C4-2B (cell line): ENCODE measurements around the gene DST.

Experiments
- CTCF ChIP-seq: fragments of 450-650 bp; conservative IDR thresholded peaks from 2 replicates; pipeline ENCODE4 v1.5.1; 2017; ENCODE audit warnings: mild to moderate bottlenecking
- ZFX ChIP-seq: fragments of 450-650 bp; IDR thresholded peaks from 2 replicates; pipeline ENCODE4 v1.6.1; 2017

GRCh38 chr6:56644366-56644765, 1.7 kb upstream of the DST start:
- no peak for TF ChIP-seq CTCF
- TF ChIP-seq ZFX = no peak
